NCI-H748 treated with DMSO at 0.1 percent for 48 hours (cell line): ENCODE results near the gene PSORS1C2.

ENCODE experiments used
- DNase-seq: peaks from one replicate; lab custom pipeline; 2025; lab: John Stamatoyannopoulos, UW

Gene PSORS1C2

GRCh38 chr6:31113861-31114540 lies 24.9 kb downstream of the PSORS1C2 start:
- no peak for DNase-seq

- DNase-seq: no peak
Measured at GRCh38 chr6:31112478-31112877, 26.4 kb downstream of the PSORS1C2 start, which contains the start of gene C6orf15. TSS of gene C6orf15 (minus strand) at chr6:31112575. CDS start at chr6:31112555, 20 bp downstream.

- no peak for DNase-seq
Measured at GRCh38 chr6:31111712-31112111, 27.2 kb downstream of the PSORS1C2 start.

- no peak for DNase-seq
Measured at GRCh38 chr6:31110825-31111582, 27.9 kb downstream of the PSORS1C2 start.

GRCh38 chr6:31107052-31107451 lies 31.8 kb downstream of the PSORS1C2 start:
- DNase-seq: no peak

- no peak for DNase-seq
Measured at GRCh38 chr6:31103136-31103535, 35.7 kb downstream of the PSORS1C2 start.

- DNase-seq: no peak
Measured at GRCh38 chr6:31098449-31098938, 40.4 kb downstream of the PSORS1C2 start.

GRCh38 chr6:31096656-31097055 lies 42.2 kb downstream of the PSORS1C2 start:
- no peak for DNase-seq

- DNase-seq: no peak
Measured at GRCh38 chr6:31096215-31096614, 42.7 kb downstream of the PSORS1C2 start.

- DNase-seq: no peak
Measured at GRCh38 chr6:31094389-31094881, 44.4 kb downstream of the PSORS1C2 start.

- no peak for DNase-seq
Measured at GRCh38 chr6:31092769-31093505, 45.9 kb downstream of the PSORS1C2 start.

- no peak for DNase-seq
Measured at GRCh38 chr6:31092238-31092637, 46.6 kb downstream of the PSORS1C2 start.

- DNase-seq: no peak
Measured at GRCh38 chr6:31091680-31092079, 47.2 kb downstream of the PSORS1C2 start.

GRCh38 chr6:31090973-31091364 lies 47.9 kb downstream of the PSORS1C2 start:
- DNase-seq: no peak

- DNase-seq: no peak
Measured at GRCh38 chr6:31090275-31090972, 48.4 kb downstream of the PSORS1C2 start.
